SK-N-SH treated with all-trans-retinoic acid at 6 μM for 48 hours (cell line): ENCODE data around the gene CEP131.

ENCODE experiments used
- ATAC-seq: fragments of 200-7000 bp; cut with Tn5 transposase; 3 replicates; pipeline ENCODE4 v1.9.1; 2020; ENCODE audit warnings: mild to moderate bottlenecking, moderate library complexity
- ARNTL ChIP-seq: fragments of 450-650 bp; formaldehyde crosslinking; IDR thresholded peaks from 2 replicates; pipeline ENCODE4 v1.5.0; 2020; ENCODE audit warnings: low read depth, mild to moderate bottlenecking, moderate library complexity, borderline replicate concordance
- BACH2 ChIP-seq: fragments of 250-450 bp; sonication (Bioruptor Pico); IDR thresholded peaks from 2 replicates; pipeline ENCODE4 v1.9.0; 2021; ENCODE audit warnings: mild to moderate bottlenecking, borderline replicate concordance
- CREB5 ChIP-seq: fragments of 250-450 bp; sonication (Bioruptor Pico); IDR thresholded peaks from 2 replicates; pipeline ENCODE4 v1.5.1; 2020; ENCODE audit warnings: low read depth, mild to moderate bottlenecking, moderate library complexity
- CSDC2 ChIP-seq: fragments of 250-450 bp; sonication (Bioruptor Pico); IDR thresholded peaks from 2 replicates; pipeline ENCODE4 v1.5.0; 2020; ENCODE audit warnings: mild to moderate bottlenecking, moderate library complexity
- CSRNP3 ChIP-seq: fragments of 250-450 bp; sonication (Bioruptor Pico); IDR thresholded peaks from 2 replicates; pipeline ENCODE4 v1.5.1; 2021; ENCODE audit warnings: mild to moderate bottlenecking, moderate library complexity
- ESRRG ChIP-seq: fragments of 250-450 bp; sonication (Bioruptor Pico); IDR thresholded peaks from 2 replicates; pipeline ENCODE4 v1.6.1; 2021; ENCODE audit warnings: mild to moderate bottlenecking
- GLIS3 ChIP-seq: fragments of 250-450 bp; sonication (Bioruptor Pico); IDR thresholded peaks from 2 replicates; pipeline ENCODE4 v1.5.0; 2020; ENCODE audit warnings: mild to moderate bottlenecking, moderate library complexity
- ISL1 ChIP-seq: fragments of 250-450 bp; sonication (Bioruptor Pico); IDR thresholded peaks from 2 replicates; pipeline ENCODE4 v2.1.2; 2022; ENCODE audit warnings: mild to moderate bottlenecking, moderate library complexity
- OSR1 ChIP-seq: fragments of 250-450 bp; sonication (Bioruptor Pico); IDR thresholded peaks from 2 replicates; pipeline ENCODE4 v1.8.0; 2022; ENCODE audit warnings: moderate library complexity, mild to moderate bottlenecking, inconsistent platforms
- PATZ1 ChIP-seq: fragments of 250-450 bp; sonication (Bioruptor Pico); IDR thresholded peaks from 2 replicates; pipeline ENCODE4 v1.8.0; 2020; ENCODE audit warnings: mild to moderate bottlenecking, moderate library complexity, borderline replicate concordance
- RARB ChIP-seq: fragments of 250-450 bp; sonication (Bioruptor Pico); IDR thresholded peaks from 2 replicates; pipeline ENCODE4 v1.8.0; 2021; ENCODE audit warnings: mild to moderate bottlenecking, moderate library complexity
- SNAI2 ChIP-seq: fragments of 250-450 bp; sonication (Bioruptor Pico); IDR thresholded peaks from 2 replicates; pipeline ENCODE4 v1.5.0; 2020; ENCODE audit warnings: mild to moderate bottlenecking, moderate library complexity
- TCF4 ChIP-seq: fragments of 250-450 bp; sonication (Bioruptor Pico); IDR thresholded peaks from 2 replicates; pipeline ENCODE4 v1.8.0; 2021; ENCODE audit warnings: mild to moderate bottlenecking, moderate library complexity, borderline replicate concordance
- TOX ChIP-seq: fragments of 250-450 bp; sonication (Bioruptor Pico); IDR thresholded peaks from 2 replicates; pipeline ENCODE4 v1.8.0; 2021; ENCODE audit warnings: mild to moderate bottlenecking, moderate library complexity, borderline replicate concordance
- TSHZ2 ChIP-seq: fragments of 250-450 bp; sonication (Bioruptor Pico); IDR thresholded peaks from 2 replicates; pipeline ENCODE4 v1.5.0; 2020; ENCODE audit warnings: mild to moderate bottlenecking, moderate library complexity
- ZC3H10 ChIP-seq: fragments of 250-450 bp; sonication (Bioruptor Pico); IDR thresholded peaks from 2 replicates; pipeline ENCODE4 v1.5.1; 2021; ENCODE audit warnings: mild to moderate bottlenecking, moderate library complexity
- ZFP3 ChIP-seq: fragments of 250-450 bp; sonication (Bioruptor Pico); IDR thresholded peaks from 2 replicates; pipeline ENCODE4 v1.5.0; 2020; ENCODE audit warnings: mild to moderate bottlenecking, moderate library complexity
- ZNF565 ChIP-seq: fragments of 450-650 bp; formaldehyde crosslinking; conservative IDR thresholded peaks from 2 replicates; pipeline ENCODE4 v1.5.0; 2020; ENCODE audit warnings: low read depth, mild to moderate bottlenecking, moderate library complexity
- ZNF70 ChIP-seq: fragments of 450-650 bp; formaldehyde crosslinking; IDR thresholded peaks from 2 replicates; pipeline ENCODE4 v1.5.0; 2020; ENCODE audit warnings: mild to moderate bottlenecking, moderate library complexity
- ZNF8 ChIP-seq: fragments of 450-650 bp; formaldehyde crosslinking; IDR thresholded peaks from 2 replicates; pipeline ENCODE4 v1.5.0; 2020; ENCODE audit warnings: mild to moderate bottlenecking, moderate library complexity
- TF ChIP-seq, protein P1 (sequence below): fragments of 250-450 bp; sonication (Bioruptor Pico); IDR thresholded peaks from 2 replicates; pipeline ENCODE4 v1.8.0; 2021; ENCODE audit warnings: low read depth, mild to moderate bottlenecking, moderate library complexity, borderline replicate concordance

The CEP131 gene

GRCh38 chr17:81181811-81182185, 41.0 kb downstream of the CEP131 start:
- TF ChIP-seq TSHZ2 (CRISPR knock-in tag) = no peak
- no peak for TF ChIP-seq ZC3H10 (CRISPR knock-in tag)
- TF ChIP-seq GLIS3 = no peak
- TF ChIP-seq SNAI2 (CRISPR knock-in tag) = no peak
- no peak for TF ChIP-seq ISL1 (CRISPR knock-in tag)
- no peak for TF ChIP-seq OSR1 (CRISPR knock-in tag)
- TF ChIP-seq ZNF70 (CRISPR knock-in tag) = no peak
- TF ChIP-seq TCF4 = no peak
- no peak for TF ChIP-seq ESRRG (CRISPR knock-in tag)
- no peak for ATAC-seq

DNA sequence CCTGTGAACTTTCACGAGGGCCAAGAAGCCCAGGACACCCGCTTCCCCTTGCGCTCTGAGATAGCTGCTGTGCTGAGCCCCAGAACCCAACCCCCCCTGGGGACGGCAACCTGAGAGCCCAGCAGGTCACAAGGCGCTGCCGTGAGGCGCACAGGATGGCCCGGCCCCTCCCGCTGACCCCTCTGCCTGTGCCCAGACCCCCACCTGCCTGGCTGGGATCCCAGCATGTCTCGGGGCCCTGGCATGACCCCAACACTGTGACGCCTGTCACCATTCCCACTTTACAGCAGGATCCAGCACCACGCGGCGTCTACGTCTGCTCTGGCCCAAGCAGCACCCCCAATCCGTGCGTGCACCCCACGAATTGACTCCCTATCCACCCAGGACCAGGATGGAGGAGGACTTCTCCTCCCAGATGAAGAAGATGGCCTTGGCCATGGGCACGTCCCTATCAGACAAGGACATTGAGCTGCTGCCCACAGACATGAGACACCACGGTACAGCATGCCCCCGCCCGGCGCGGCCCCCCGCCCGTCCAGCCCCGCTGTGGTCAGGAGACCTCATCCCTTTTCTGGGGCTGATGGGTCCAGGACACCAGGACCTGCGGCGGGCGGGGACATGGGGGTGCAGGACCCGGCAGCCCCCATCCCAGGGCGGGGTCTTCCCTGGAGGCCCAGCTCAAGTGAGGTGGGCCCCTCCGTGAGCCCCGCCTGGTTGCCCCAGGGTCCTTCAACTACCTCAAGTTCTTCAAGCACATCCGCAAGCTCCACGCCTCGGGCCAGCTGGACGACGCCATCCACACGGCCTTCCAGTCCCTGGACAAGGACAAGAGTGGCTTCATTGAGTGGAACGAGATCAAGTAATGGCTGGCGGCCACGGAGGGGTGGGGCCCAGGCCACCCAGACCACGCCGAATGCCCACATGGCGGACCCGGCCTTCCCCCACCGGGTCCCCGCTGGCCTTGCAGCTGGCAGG, 41.6 kb downstream of the CEP131 start:
- no peak for ATAC-seq
- TF ChIP-seq CSDC2 (CRISPR knock-in tag) (no peak), ZC3H10 (CRISPR knock-in tag) (no peak), ZNF70 (CRISPR knock-in tag) (no peak), ZNF565 (no peak), PATZ1 (CRISPR knock-in tag) (no peak), BACH2 (CRISPR knock-in tag) (no peak), RARB (CRISPR knock-in tag) (no peak), ZFP3 (CRISPR knock-in tag) (no peak), ARNTL (CRISPR knock-in tag) (no peak), TSHZ2 (CRISPR knock-in tag) (no peak), CREB5 (CRISPR knock-in tag) (no peak), TOX (CRISPR knock-in tag) (no peak), CSRNP3 (CRISPR knock-in tag) (no peak), ZNF8 (CRISPR knock-in tag) (no peak), SNAI2 (CRISPR knock-in tag) (no peak), TCF4 (no peak), OSR1 (CRISPR knock-in tag) (no peak)
- TF ChIP-seq, protein P1, sequence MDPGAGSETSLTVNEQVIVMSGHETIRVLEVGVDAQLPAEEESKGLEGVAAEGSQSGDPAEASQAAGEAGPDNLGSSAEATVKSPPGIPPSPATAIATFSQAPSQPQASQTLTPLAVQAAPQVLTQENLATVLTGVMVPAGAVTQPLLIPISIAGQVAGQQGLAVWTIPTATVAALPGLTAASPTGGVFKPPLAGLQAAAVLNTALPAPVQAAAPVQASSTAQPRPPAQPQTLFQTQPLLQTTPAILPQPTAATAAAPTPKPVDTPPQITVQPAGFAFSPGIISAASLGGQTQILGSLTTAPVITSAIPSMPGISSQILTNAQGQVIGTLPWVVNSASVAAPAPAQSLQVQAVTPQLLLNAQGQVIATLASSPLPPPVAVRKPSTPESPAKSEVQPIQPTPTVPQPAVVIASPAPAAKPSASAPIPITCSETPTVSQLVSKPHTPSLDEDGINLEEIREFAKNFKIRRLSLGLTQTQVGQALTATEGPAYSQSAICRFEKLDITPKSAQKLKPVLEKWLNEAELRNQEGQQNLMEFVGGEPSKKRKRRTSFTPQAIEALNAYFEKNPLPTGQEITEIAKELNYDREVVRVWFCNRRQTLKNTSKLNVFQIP (CRISPR knock-in tag) = no peak
